ENCODE measurements around the gene ST7L.

DNA sequence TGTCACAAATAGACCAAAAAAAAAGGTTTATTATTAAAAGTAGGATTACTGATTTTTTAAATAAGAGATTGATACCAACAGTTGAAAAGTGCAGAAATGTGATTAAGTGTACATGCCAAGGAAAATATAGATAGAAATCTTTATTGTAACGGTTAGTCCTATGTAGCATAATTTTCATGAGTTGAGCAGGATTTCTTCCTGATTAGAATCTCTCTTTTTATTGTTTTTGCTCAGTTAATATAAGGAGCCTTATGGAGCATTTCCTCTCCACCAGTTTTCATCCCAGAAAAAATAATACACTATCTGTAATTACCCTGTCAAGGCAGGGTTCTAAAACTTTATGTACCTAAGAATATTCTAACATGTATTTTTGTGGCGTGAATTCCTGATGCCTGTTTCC lies 24.1 kb upstream of the ST7L start:
- TF ChIP-seq POLR2A (IDR thresholded peaks at IDR 0.05) = no peak
- no peak for TF ChIP-seq CTCF (IDR thresholded peaks at IDR 0.05)

Data from uterus (tissue), 2 donors.